ENCODE data around the gene WTIP.
"Not testable (repeated sequence)": the region's sequence is repeated elsewhere in the genome, so short reads cannot be mapped to it uniquely, and the experiment has no call there.

The WTIP gene

GRCh38 chr19:34504273-34504808 lies 22.8 kb downstream of the WTIP start:
- DNase-seq: no peak

GRCh38 chr19:34504809-34505291 lies 23.3 kb downstream of the WTIP start:
- no peak for DNase-seq

GRCh38 chr19:34505321-34506025 lies 23.9 kb downstream of the WTIP start:
- no peak for DNase-seq

GRCh38 chr19:34506026-34506370 lies 24.4 kb downstream of the WTIP start:
- DNase-seq: no peak

- no peak for DNase-seq
Observed at GRCh38 chr19:34507414-34508067, 26.0 kb downstream of the WTIP start.

- DNase-seq: no peak
Observed at GRCh38 chr19:34508540-34508939, 27.0 kb downstream of the WTIP start.

GRCh38 chr19:34510904-34511303 lies 29.3 kb downstream of the WTIP start:
- DNase-seq: not testable (repeated sequence)

- DNase-seq: no peak
Observed at GRCh38 chr19:34512254-34512822, 30.8 kb downstream of the WTIP start.

GRCh38 chr19:34513767-34514166 lies 32.2 kb downstream of the WTIP start:
- DNase-seq: no peak

GRCh38 chr19:34519602-34520001 lies 38.0 kb downstream of the WTIP start:
- DNase-seq: no peak

- no peak for DNase-seq
Observed at GRCh38 chr19:34523408-34523807, 41.9 kb downstream of the WTIP start.

- no peak for DNase-seq
Observed at GRCh38 chr19:34525001-34525400, 43.4 kb downstream of the WTIP start.

GRCh38 chr19:34534206-34534605 lies 52.6 kb downstream of the WTIP start:
- no peak for DNase-seq

GRCh38 chr19:34539396-34539795 lies 57.8 kb downstream of the WTIP start:
- no peak for DNase-seq

- no peak for DNase-seq
Observed at GRCh38 chr19:34540811-34541557, 59.4 kb downstream of the WTIP start.

- no peak for DNase-seq
Observed at GRCh38 chr19:34549833-34550232, 68.3 kb downstream of the WTIP start.

GRCh38 chr19:34555447-34555846 lies 73.9 kb downstream of the WTIP start:
- DNase-seq: no peak

GRCh38 chr19:34556488-34556887 lies 74.9 kb downstream of the WTIP start:
- no peak for DNase-seq

- no peak for DNase-seq
Observed at GRCh38 chr19:34559045-34559444, 77.5 kb downstream of the WTIP start.

GRCh38 chr19:34560229-34560628 lies 78.7 kb downstream of the WTIP start:
- DNase-seq: no peak

Data from GF-D8 (cell line).